ENCODE results near the gene DTNB. TPM values are rescaled to one million over a fixed set of nuclear protein-coding genes. Genes with fewer than 3 reads are reported as not detected.

The DTNB gene
- total and polyA plus RNA-seq, 2 donors (not counting 3 experiments of a cell fraction or from before 2014, with no cell fraction given) = 11.5 to 17.0 TPM

GRCh38 chr2:25454824-25455611 is 218.4 kb downstream of the DTNB start:
- Histone ChIP-seq H3K4me1 (ENCODE audit: control insufficient read depth, extremely low read depth, insufficient read depth, low read length) (no peaks in the 10 kb centered on the region), H3K36me3 (ENCODE audit: control insufficient read depth in 2 of 2, extremely low read depth in 1 of 2, insufficient read depth in 2 of 2, low read length in 2 of 2) (no peaks in the 10 kb centered on the region), H4K20me1 (replicated peaks; ENCODE audit: control insufficient read depth, extremely low read depth, insufficient read depth, low read length) (no peaks in the 10 kb centered on the region), H2AFZ (ENCODE audit: low read depth, low read length) (no peak overlapping the region), H3K27ac (ENCODE audit: insufficient read depth, low read depth, low read length) (no peak overlapping the region), H3K27me3 (ENCODE audit: control insufficient read depth in 2 of 2, insufficient read depth in 2 of 2, low read length in 2 of 2) (no peaks in the 10 kb centered on the region), H3K4me2 (ENCODE audit: insufficient read depth, low read length) (no peak overlapping the region), H3K9me1 (replicated peaks; ENCODE audit: control insufficient read depth, extremely low read depth, insufficient read depth, low read length) (no peaks in the 10 kb centered on the region), H3K9me3 (replicated peaks; ENCODE audit: control insufficient read depth, insufficient read depth, low read length) (no peaks in the 10 kb centered on the region), H3K4me3 (replicated peaks in 1 of 3; ENCODE audit: insufficient read depth in 1 of 3, low read depth in 1 of 3, low read length in 3 of 3) (no peak overlapping the region), H3K79me2 (ENCODE audit: control insufficient read depth, insufficient read depth, low read length) (no peaks in the 10 kb centered on the region), H3K9ac (replicated peaks; ENCODE audit: extremely low read depth, insufficient read depth, low read length) (no peak overlapping the region)
- BruUV-seq (replicated peaks) = no TSS peak
- CTCF ChIA-PET = interaction anchor here (1.2 to 1.6 kb wide), 2 partner anchors 14 to 93 kb away, joined by 3 to 4 read pairs; no protein-coding TSS in a partner anchor
- TF ChIP-seq FOS (IDR thresholded peaks at IDR 0.05; ENCODE audit: borderline replicate concordance, insufficient read depth, low read length) (no peak), JUN (IDR thresholded peaks at IDR 0.05; ENCODE audit: borderline replicate concordance, insufficient read depth, insufficient read length, low read depth) (no peak), GATA2 (IDR thresholded peaks at IDR 0.05; ENCODE audit: insufficient read depth, insufficient read length, low read depth, low read length) (no peak), EZH2 (IDR thresholded peaks at IDR 0.05; ENCODE audit: borderline replicate concordance, low read depth, low read length, severe bottlenecking) (no peak), POLR2A (IDR thresholded peaks at IDR 0.05; ENCODE audit: low read depth, low read length) (no peak), MYC (IDR thresholded peaks at IDR 0.05; ENCODE audit: low read depth, low read length) (no peak), POLR2AphosphoS5 (IDR thresholded peaks at IDR 0.05; ENCODE audit: insufficient read depth, low read depth, low read length) (no peak)
- TF ChIP-seq, protein P1, sequence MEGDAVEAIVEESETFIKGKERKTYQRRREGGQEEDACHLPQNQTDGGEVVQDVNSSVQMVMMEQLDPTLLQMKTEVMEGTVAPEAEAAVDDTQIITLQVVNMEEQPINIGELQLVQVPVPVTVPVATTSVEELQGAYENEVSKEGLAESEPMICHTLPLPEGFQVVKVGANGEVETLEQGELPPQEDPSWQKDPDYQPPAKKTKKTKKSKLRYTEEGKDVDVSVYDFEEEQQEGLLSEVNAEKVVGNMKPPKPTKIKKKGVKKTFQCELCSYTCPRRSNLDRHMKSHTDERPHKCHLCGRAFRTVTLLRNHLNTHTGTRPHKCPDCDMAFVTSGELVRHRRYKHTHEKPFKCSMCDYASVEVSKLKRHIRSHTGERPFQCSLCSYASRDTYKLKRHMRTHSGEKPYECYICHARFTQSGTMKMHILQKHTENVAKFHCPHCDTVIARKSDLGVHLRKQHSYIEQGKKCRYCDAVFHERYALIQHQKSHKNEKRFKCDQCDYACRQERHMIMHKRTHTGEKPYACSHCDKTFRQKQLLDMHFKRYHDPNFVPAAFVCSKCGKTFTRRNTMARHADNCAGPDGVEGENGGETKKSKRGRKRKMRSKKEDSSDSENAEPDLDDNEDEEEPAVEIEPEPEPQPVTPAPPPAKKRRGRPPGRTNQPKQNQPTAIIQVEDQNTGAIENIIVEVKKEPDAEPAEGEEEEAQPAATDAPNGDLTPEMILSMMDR (IDR thresholded peaks at IDR 0.05; ENCODE audit: extremely low read depth in 1 of 2, insufficient read depth in 1 of 2, low read depth in 1 of 2, low read length in 2 of 2) = no peak
- TF ChIP-seq, protein P2, sequence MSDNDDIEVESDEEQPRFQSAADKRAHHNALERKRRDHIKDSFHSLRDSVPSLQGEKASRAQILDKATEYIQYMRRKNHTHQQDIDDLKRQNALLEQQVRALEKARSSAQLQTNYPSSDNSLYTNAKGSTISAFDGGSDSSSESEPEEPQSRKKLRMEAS (IDR thresholded peaks at IDR 0.05; ENCODE audit: insufficient read depth, insufficient read length) = no peak
- no peak for DNase-seq (ENCODE audit: low read depth, low spot score)
- POLR2A ChIA-PET = no interaction called here
- dilution Hi-C loops (cut with MboI; ENCODE audit: extremely low pct_ligation_motif_present, low sequenced_read_pairs) = no loop called here
- intact Hi-C loops (cut with micrococcal nuclease) = no loop called here
- FAIRE-seq = no peak
